Measurements from ENCODE around the gene NUDC. TPM values are rescaled to one million over a fixed set of nuclear protein-coding genes. Genes with fewer than 3 reads are reported as not detected.

The NUDC gene
- total and polyA plus RNA-seq, 2 donors from 2014 or later = 61.5 to 112 TPM

GRCh38 chr1:26890467-26890796 lies 31.1 kb upstream of the NUDC start:
- no peak for TF ChIP-seq CTCF (IDR thresholded peaks at IDR 0.05; ENCODE audit: borderline replicate concordance, extremely low read depth, insufficient read depth)
- no peaks in the 10 kb centered on the region for H3K9me3 ChIP-seq (ENCODE audit: control insufficient read depth in 2 of 3, insufficient read depth in 1 of 3, low read length in 3 of 3)

GRCh38 chr1:26894263-26894662 lies 27.3 kb upstream of the NUDC start:
- H3K36me3 ChIP-seq (ENCODE audit: control insufficient read depth in 2 of 3, insufficient read depth in 3 of 3, low read length in 3 of 3) = peaks cover 2 to 17% (median 11%) of the 10 kb centered on the region in 3 donors
- H3K4me3 ChIP-seq (ENCODE audit: low read length in 3 of 3) = no peak overlapping the region
- H3K9ac ChIP-seq (ENCODE audit: low read length in 3 of 3) = no peak overlapping the region

More at GRCh38 chr1:26890467-26890796, 31.1 kb upstream of the NUDC start:
- Histone ChIP-seq H3K9ac (ENCODE audit: low read length in 3 of 3) (peak overlapping the region; percentile 61 to 98 (median 95)), H3K4me1 (ENCODE audit: control insufficient read depth in 2 of 3, insufficient read depth in 2 of 3, low read depth in 1 of 3, low read length in 3 of 3) (peaks cover 3 to 14% (median 8%) of the 10 kb centered on the region in 3 donors), H3K36me3 (ENCODE audit: control insufficient read depth in 2 of 3, insufficient read depth in 3 of 3, low read length in 3 of 3) (peaks cover 8 to 41% (median 24%) of the 10 kb centered on the region in 3 donors), H3K27ac (ENCODE audit: low read depth in 2 of 2, low read length in 2 of 2) (peak overlapping the region; percentile 83 to 94), H3K27me3 (ENCODE audit: control insufficient read depth, insufficient read depth, low read length) (no peaks in the 10 kb centered on the region), H3K4me3 (ENCODE audit: low read length in 3 of 3) (peak overlapping the region; percentile 68 to 92 (median 74))
- intact Hi-C loops (cut with DNase I) = no loop called here
- FAIRE-seq = no peak
- DNase-seq = no peak

GRCh38 chr1:26897351-26897750 lies 24.2 kb upstream of the NUDC start:
- no peak overlapping the region for H3K4me3 ChIP-seq (ENCODE audit: low read length in 3 of 3)
- H3K9me3 ChIP-seq (ENCODE audit: control insufficient read depth in 2 of 3, insufficient read depth in 1 of 3, low read length in 3 of 3) = no peaks in the 10 kb centered on the region
- intact Hi-C loops (cut with DNase I) = no loop called here
- H3K27ac ChIP-seq (ENCODE audit: low read depth in 2 of 2, low read length in 2 of 2) = no peak overlapping the region
- no peaks in the 10 kb centered on the region for H3K27me3 ChIP-seq (ENCODE audit: control insufficient read depth, insufficient read depth, low read length)
- H3K9ac ChIP-seq (ENCODE audit: low read length in 3 of 3) = no peak overlapping the region
- no peak for TF ChIP-seq CTCF (IDR thresholded peaks at IDR 0.05; ENCODE audit: borderline replicate concordance, extremely low read depth, insufficient read depth)
- FAIRE-seq = no peak
- H3K36me3 ChIP-seq (ENCODE audit: control insufficient read depth in 2 of 3, insufficient read depth in 3 of 3, low read length in 3 of 3) = peaks cover 2 to 17% (median 11%) of the 10 kb centered on the region in 3 donors
- peak in 1 of 5 donors; percentile 24 for DNase-seq
- peaks cover 0 to 14% (median 3%) of the 10 kb centered on the region in 3 donors for H3K4me1 ChIP-seq (ENCODE audit: control insufficient read depth in 2 of 3, insufficient read depth in 2 of 3, low read depth in 1 of 3, low read length in 3 of 3)

More at GRCh38 chr1:26894263-26894662, 27.3 kb upstream of the NUDC start:
- DNase-seq (peak in 1 of 5 donors; percentile 38), FAIRE-seq (no peak)
- Histone ChIP-seq H3K4me1 (ENCODE audit: control insufficient read depth in 2 of 3, insufficient read depth in 2 of 3, low read depth in 1 of 3, low read length in 3 of 3) (peaks cover 0 to 11% (median 4%) of the 10 kb centered on the region in 3 donors), H3K27ac (ENCODE audit: low read depth in 2 of 2, low read length in 2 of 2) (no peak overlapping the region), H3K9me3 (ENCODE audit: control insufficient read depth in 2 of 3, insufficient read depth in 1 of 3, low read length in 3 of 3) (no peaks in the 10 kb centered on the region), H3K27me3 (ENCODE audit: control insufficient read depth, insufficient read depth, low read length) (no peaks in the 10 kb centered on the region)
- intact Hi-C loops (cut with DNase I) = no loop called here
- no peak for TF ChIP-seq CTCF (IDR thresholded peaks at IDR 0.05; ENCODE audit: borderline replicate concordance, extremely low read depth, insufficient read depth)

All from kidney (tissue), 14 donors.